ENCODE measurements around the gene ZNF473. TPM values are rescaled to one million over a fixed set of nuclear protein-coding genes. Genes with fewer than 3 reads are reported as not detected.
A peak's percentile ranks its signal among the peaks of the same experiment; 100 is the strongest.

The ZNF473 gene
- total and polyA plus RNA-seq, 2 experiments from 2014 or later = 5.0 to 12.5 TPM

- TF ChIP-seq EZH2 (IDR thresholded peaks at IDR 0.05; ENCODE audit: insufficient read depth, poor library complexity, severe bottlenecking) (no peak), EZH2phosphoT487 (IDR thresholded peaks at IDR 0.05; ENCODE audit: insufficient read depth, low read depth) (no peak)
- H3K27me3 ChIP-seq (replicated peaks; ENCODE audit: insufficient read depth) = no peaks in the 10 kb centered on the region
- peak overlapping the region; percentile 92 for H3K4me3 ChIP-seq
- no peak for DNase-seq
- H3K79me2 ChIP-seq (ENCODE audit: insufficient read depth) = peaks cover 85% of the 10 kb centered on the region
- H3K9me2 ChIP-seq (ENCODE audit: insufficient read depth) = no peaks in the 10 kb centered on the region
- no peaks in the 10 kb centered on the region for H3F3A ChIP-seq (ENCODE audit: insufficient read depth)
- H3K36me3 ChIP-seq (ENCODE audit: low read depth) = peaks cover 4% of the 10 kb centered on the region; the same call in 1 of the 2 replicates
- H2AFZ ChIP-seq = peak overlapping the region; percentile 92
- peak overlapping the region; percentile 92 for H3K9ac ChIP-seq
- H4K20me1 ChIP-seq (ENCODE audit: insufficient read depth) = no peaks in the 10 kb centered on the region
- H3K4me2 ChIP-seq (ENCODE audit: unreplicated experiment) = peak overlapping the region; percentile 79
- in situ Hi-C loops (cut with MboI) = no loop called here
- H3K4me1 ChIP-seq (ENCODE audit: insufficient read depth) = peaks cover 19% of the 10 kb centered on the region
- WGBS, 2 experiments (ENCODE audit: low coverage in 1 of 2, low lambda C conversion rate in 2 of 2, missing lambda C conversion rate in 2 of 2) = 1 to 2% methylated on average over 10 of the region's 10 CpGs
- peak overlapping the region; percentile 79 for H3K27ac ChIP-seq
- no peaks in the 10 kb centered on the region for H3K9me3 ChIP-seq (ENCODE audit: low read depth)
Observed at GRCh38 chr19:50024719-50025021, 1.1 kb upstream of the ZNF473 start.

DNA sequence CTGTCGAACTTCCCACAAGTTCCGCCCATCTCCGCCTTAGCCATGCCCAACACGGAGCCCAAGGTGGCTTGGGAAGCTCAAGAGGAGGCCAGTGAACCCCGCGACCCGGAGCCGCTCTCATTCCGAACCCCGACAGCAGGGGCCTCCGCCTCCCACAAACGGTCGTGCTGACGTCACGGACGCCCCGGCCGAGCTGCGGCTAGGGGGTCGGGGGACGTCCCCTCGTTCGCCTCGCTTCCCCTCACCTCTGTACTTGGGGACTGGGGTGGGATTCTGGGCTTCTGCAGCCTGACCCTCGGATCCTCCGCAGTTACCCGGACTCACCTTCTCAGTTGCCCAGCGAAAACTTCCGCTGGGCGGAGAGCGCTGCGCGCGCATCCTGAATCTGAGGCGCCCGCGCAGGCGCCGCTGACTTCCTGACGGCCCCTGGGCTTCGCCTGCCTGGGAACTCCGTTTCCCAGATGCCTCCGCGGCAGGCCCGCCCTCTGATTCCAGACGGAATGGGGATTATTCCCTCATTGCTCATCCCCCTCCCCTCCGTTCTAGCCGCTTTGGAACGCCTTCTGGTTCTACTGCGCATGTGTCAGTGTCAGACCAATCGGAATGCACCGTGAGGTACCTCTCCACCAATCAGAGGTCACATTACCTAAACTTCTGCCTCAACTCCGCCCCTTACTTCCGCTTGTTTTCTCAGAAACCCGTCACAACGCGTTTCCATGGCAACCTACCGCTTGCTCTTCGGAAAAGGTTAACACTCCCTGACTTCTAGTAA lies 597 bp upstream of the ZNF473 start, which contains the start of gene VRK3:
VRK3 (minus strand) TSS at position 351 of the 772 bp plus-strand sequence. CDS start 9,210 bp downstream, outside the sequence.
- H3K9me3 ChIP-seq (ENCODE audit: low read depth) = no peaks in the 10 kb centered on the region
- TF ChIP-seq EZH2 (IDR thresholded peaks at IDR 0.05; ENCODE audit: insufficient read depth, poor library complexity, severe bottlenecking) (no peak), EZH2phosphoT487 (IDR thresholded peaks at IDR 0.05; ENCODE audit: insufficient read depth, low read depth) (no peak)
- 1 to 2% methylated on average over 57 to 59 of the region's 59 CpGs for WGBS, 2 experiments (ENCODE audit: low coverage in 1 of 2, low lambda C conversion rate in 2 of 2, missing lambda C conversion rate in 2 of 2)
- in situ Hi-C loops (cut with MboI) = no loop called here
- no peaks in the 10 kb centered on the region for H3K27me3 ChIP-seq (replicated peaks; ENCODE audit: insufficient read depth)
- no peaks in the 10 kb centered on the region for H3K9me2 ChIP-seq (ENCODE audit: insufficient read depth)
- H3K36me3 ChIP-seq (ENCODE audit: low read depth) = peaks cover 2% of the 10 kb centered on the region; the same call in 1 of the 2 replicates
- DNase-seq = peak; percentile 100
- peak within 1 kb of the TSS; percentile 92 for H3K9ac ChIP-seq
- H3K79me2 ChIP-seq (ENCODE audit: insufficient read depth) = peaks cover 91% of the 10 kb centered on the region
- H3K4me2 ChIP-seq (ENCODE audit: unreplicated experiment) = peak within 1 kb of the TSS; percentile 79
- H3K27ac ChIP-seq = peak within 1 kb of the TSS; percentile 93
- H2AFZ ChIP-seq = peak within 1 kb of the TSS; percentile 92
- H3K4me3 ChIP-seq = peak within 1 kb of the TSS; percentile 92
- no peaks in the 10 kb centered on the region for H3F3A ChIP-seq (ENCODE audit: insufficient read depth)
- H3K4me1 ChIP-seq (ENCODE audit: insufficient read depth) = peaks cover 19% of the 10 kb centered on the region
- H4K20me1 ChIP-seq (ENCODE audit: insufficient read depth) = no peaks in the 10 kb centered on the region

- H4K20me1 ChIP-seq (ENCODE audit: insufficient read depth) = no peaks in the 10 kb centered on the region
- no peaks in the 10 kb centered on the region for H3F3A ChIP-seq (ENCODE audit: insufficient read depth)
- DNase-seq = no peak
- H3K9ac ChIP-seq = peak overlapping the region; percentile 86
- TF ChIP-seq EZH2 (IDR thresholded peaks at IDR 0.05; ENCODE audit: insufficient read depth, poor library complexity, severe bottlenecking) (no peak), EZH2phosphoT487 (IDR thresholded peaks at IDR 0.05; ENCODE audit: insufficient read depth, low read depth) (no peak)
- no peak overlapping the region for H2AFZ ChIP-seq
- H3K4me2 ChIP-seq (ENCODE audit: unreplicated experiment) = peak overlapping the region; percentile 58
- WGBS, 2 experiments (ENCODE audit: low coverage in 1 of 2, low lambda C conversion rate in 2 of 2, missing lambda C conversion rate in 2 of 2) = 90 to 93% methylated on average over 7 of the region's 7 CpGs
- H3K27ac ChIP-seq = no peak overlapping the region
- no peaks in the 10 kb centered on the region for H3K9me3 ChIP-seq (ENCODE audit: low read depth)
- in situ Hi-C loops (cut with MboI) = no loop called here
- peak overlapping the region; percentile 88 for H3K4me3 ChIP-seq
- no peaks in the 10 kb centered on the region for H3K27me3 ChIP-seq (replicated peaks; ENCODE audit: insufficient read depth)
- peaks cover 19% of the 10 kb centered on the region for H3K4me1 ChIP-seq (ENCODE audit: insufficient read depth)
- H3K79me2 ChIP-seq (ENCODE audit: insufficient read depth) = peaks cover 91% of the 10 kb centered on the region
- H3K36me3 ChIP-seq (ENCODE audit: low read depth) = no peaks in the 10 kb centered on the region
- no peaks in the 10 kb centered on the region for H3K9me2 ChIP-seq (ENCODE audit: insufficient read depth)
Observed at GRCh38 chr19:50026550-50026906, 723 bp downstream of the ZNF473 start.

- H3F3A ChIP-seq (ENCODE audit: insufficient read depth) = no peaks in the 10 kb centered on the region
- H3K36me3 ChIP-seq (ENCODE audit: low read depth) = no peaks in the 10 kb centered on the region
- peaks cover 9% of the 10 kb centered on the region; the same call in 1 of the 2 replicates for H3K4me1 ChIP-seq (ENCODE audit: insufficient read depth)
- no peak for TF ChIP-seq EZH2 (IDR thresholded peaks at IDR 0.05; ENCODE audit: insufficient read depth, poor library complexity, severe bottlenecking)
- no peak for TF ChIP-seq EZH2phosphoT487 (IDR thresholded peaks at IDR 0.05; ENCODE audit: insufficient read depth, low read depth)
- H3K9ac ChIP-seq = no peak overlapping the region
- no peaks in the 10 kb centered on the region for H3K9me2 ChIP-seq (ENCODE audit: insufficient read depth)
- H2AFZ ChIP-seq = no peak overlapping the region
- in situ Hi-C loops (cut with MboI) = no loop called here
- no peaks in the 10 kb centered on the region for H3K9me3 ChIP-seq (ENCODE audit: low read depth)
- H3K27ac ChIP-seq = no peak overlapping the region
- no peak overlapping the region for H3K4me2 ChIP-seq (ENCODE audit: unreplicated experiment)
- no peaks in the 10 kb centered on the region for H4K20me1 ChIP-seq (ENCODE audit: insufficient read depth)
- H3K27me3 ChIP-seq (replicated peaks; ENCODE audit: insufficient read depth) = no peaks in the 10 kb centered on the region
- H3K4me3 ChIP-seq = no peak overlapping the region
- DNase-seq = no peak
- WGBS, 2 experiments (ENCODE audit: low coverage in 1 of 2, low lambda C conversion rate in 2 of 2, missing lambda C conversion rate in 2 of 2) = 88 to 92% methylated on average over 6 of the region's 6 CpGs
- H3K79me2 ChIP-seq (ENCODE audit: insufficient read depth) = peaks cover 76% of the 10 kb centered on the region
Observed at GRCh38 chr19:50030225-50030624, 4.4 kb downstream of the ZNF473 start.
